GM12864 (cell line): ENCODE results near the gene MYMX.

ENCODE experiments used
- DNase-seq: peaks from one replicate; pipeline ENCODE4 v3.0.0-alpha.2; 2011; ENCODE audit warnings: low read depth
- H3K4me3 ChIP-seq: 2 replicates; pipeline ENCODE4 v1.5.1; 2011; ENCODE audit warnings: mild to moderate bottlenecking, low read depth, low read length, control low read depth
- TF ChIP-seq, protein P1 (sequence below): IDR thresholded peaks from 2 replicates; pipeline ENCODE4 v1.5.1; 2011; ENCODE audit warnings: low read depth, mild to moderate bottlenecking, moderate library complexity, low read length, control low read depth, inconsistent platforms; ENCODE audit errors: missing control alignments

MYMX gene

DNA sequence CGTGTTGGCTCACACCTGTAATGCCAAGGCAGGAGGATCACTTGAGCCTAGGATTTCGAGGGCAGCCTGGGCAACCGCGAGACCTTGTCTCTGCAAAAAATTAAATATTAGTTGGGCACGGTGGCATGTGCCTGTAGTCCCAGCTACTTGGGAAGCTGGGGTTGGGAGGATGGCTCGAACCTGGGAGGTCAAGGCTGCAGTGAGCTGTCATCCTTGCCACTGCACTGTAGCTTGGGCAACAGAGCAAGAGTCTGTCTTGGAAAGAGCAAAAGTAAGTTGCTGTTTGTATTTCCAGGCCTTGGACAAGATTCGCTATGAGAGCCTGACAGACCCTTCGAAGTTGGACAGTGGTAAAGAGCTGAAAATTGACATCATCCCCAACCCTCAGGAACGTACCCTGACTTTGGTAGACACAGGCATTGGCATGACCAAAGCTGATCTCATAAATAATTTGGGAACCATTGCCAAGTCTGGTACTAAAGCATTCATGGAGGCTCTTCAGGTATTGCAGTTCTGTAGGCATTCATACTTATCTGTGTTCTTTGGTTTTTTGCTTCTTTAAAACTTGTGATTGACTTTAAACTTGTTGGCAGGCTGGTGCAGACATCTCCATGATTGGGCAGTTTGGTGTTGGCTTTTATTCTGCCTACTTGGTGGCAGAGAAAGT, 32.5 kb downstream of the MYMX start:
- DNase-seq = no peak
- H3K4me3 ChIP-seq = peak overlapping the region; percentile 92

GRCh38 chr6:44250067-44250717, 33.5 kb downstream of the MYMX start:
- TF ChIP-seq, protein P1, sequence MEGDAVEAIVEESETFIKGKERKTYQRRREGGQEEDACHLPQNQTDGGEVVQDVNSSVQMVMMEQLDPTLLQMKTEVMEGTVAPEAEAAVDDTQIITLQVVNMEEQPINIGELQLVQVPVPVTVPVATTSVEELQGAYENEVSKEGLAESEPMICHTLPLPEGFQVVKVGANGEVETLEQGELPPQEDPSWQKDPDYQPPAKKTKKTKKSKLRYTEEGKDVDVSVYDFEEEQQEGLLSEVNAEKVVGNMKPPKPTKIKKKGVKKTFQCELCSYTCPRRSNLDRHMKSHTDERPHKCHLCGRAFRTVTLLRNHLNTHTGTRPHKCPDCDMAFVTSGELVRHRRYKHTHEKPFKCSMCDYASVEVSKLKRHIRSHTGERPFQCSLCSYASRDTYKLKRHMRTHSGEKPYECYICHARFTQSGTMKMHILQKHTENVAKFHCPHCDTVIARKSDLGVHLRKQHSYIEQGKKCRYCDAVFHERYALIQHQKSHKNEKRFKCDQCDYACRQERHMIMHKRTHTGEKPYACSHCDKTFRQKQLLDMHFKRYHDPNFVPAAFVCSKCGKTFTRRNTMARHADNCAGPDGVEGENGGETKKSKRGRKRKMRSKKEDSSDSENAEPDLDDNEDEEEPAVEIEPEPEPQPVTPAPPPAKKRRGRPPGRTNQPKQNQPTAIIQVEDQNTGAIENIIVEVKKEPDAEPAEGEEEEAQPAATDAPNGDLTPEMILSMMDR = no peak
- DNase-seq = no peak
- H3K4me3 ChIP-seq = no peak overlapping the region; the same call in 1 of the 2 replicates

More for the DNA sequence above, 32.5 kb downstream of the MYMX start:
- TF ChIP-seq, protein P1 = no peak

DNA sequence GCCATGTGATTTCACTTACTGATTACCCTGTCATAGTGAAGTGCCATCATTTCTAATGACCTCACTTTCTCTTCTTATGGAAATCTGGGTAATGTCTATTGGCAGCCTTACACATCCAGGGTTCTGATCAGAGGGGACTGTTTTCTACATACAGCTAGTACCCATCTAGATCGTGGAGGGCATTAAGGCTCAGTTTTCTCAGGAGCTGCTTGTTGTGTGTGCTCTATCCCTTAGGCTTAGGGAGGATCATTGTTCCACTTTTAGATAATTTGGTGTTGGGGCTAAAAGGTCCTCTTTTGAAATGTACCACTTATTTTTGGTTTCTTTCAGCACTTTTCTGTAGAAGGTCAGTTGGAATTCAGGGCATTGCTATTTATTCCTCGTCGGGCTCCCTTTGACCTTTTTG, 34.0 kb downstream of the MYMX start:
- TF ChIP-seq, protein P1 = no peak
- no peak overlapping the region for H3K4me3 ChIP-seq
- no peak for DNase-seq

GRCh38 chr6:44251576-44252524, 35.1 kb downstream of the MYMX start:
- TF ChIP-seq, protein P1 = no peak
- no peak overlapping the region for H3K4me3 ChIP-seq
- DNase-seq = no peak

DNA sequence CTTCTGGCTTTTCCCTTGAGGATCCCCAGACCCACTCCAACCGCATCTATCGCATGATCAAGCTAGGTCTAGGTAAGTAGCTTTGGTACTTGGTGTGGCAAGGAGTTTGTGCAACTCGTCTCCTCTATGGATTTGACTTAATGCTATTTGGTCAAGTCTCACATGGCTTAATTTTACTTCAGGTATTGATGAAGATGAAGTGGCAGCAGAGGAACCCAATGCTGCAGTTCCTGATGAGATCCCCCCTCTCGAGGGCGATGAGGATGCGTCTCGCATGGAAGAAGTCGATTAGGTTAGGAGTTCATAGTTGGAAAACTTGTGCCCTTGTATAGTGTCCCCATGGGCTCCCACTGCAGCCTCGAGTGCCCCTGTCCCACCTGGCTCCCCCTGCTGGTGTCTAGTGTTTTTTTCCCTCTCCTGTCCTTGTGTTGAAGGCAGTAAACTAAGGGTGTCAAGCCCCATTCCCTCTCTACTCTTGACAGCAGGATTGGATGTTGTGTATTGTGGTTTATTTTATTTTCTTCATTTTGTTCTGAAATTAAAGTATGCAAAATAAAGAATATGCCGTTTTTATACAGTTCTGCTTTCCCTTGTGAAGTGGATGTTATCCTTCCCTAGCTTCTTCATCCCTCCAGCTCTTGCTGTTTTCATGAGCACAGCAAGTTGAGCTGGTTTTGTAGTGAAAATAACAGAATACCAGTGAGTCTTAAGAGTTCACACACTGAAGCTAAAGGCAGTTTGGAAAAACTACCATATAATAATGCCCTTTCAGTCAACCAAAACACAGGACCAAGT, 36.8 kb downstream of the MYMX start:
- DNase-seq = no peak
- H3K4me3 ChIP-seq = no peak overlapping the region

More for the DNA sequence above, 36.8 kb downstream of the MYMX start:
- TF ChIP-seq, protein P1 = peak; percentile 66
